ENCODE results near the gene C2CD3.
"Not testable (repeated sequence)": the region's sequence is repeated elsewhere in the genome, so short reads cannot be mapped to it uniquely, and the experiment has no call there.

Gene C2CD3

DNA sequence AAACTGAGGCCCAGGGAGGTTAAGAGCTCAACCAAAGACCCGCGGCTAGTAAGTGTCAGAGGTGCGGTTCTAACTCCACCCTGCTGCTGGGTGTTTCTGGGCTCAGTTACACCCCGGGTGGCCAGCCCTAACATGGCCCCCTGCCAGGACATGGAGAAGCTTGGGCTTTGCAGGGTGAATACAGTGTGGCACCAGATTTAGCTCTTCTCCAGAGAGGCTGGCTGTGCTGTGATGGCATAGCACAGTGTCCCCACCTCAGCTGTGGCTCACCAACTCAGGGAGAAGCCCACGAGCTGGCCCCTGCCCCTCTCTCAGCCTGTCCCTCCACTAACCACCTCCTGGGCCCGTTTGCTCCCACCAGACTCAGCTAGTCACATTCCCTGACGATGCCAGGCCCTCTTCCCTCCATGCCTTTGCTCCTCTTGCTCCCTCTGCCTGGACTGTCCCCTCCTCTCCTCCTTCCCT, 168.9 kb downstream of the C2CD3 start:
- DNase-seq, result no peak

DNA sequence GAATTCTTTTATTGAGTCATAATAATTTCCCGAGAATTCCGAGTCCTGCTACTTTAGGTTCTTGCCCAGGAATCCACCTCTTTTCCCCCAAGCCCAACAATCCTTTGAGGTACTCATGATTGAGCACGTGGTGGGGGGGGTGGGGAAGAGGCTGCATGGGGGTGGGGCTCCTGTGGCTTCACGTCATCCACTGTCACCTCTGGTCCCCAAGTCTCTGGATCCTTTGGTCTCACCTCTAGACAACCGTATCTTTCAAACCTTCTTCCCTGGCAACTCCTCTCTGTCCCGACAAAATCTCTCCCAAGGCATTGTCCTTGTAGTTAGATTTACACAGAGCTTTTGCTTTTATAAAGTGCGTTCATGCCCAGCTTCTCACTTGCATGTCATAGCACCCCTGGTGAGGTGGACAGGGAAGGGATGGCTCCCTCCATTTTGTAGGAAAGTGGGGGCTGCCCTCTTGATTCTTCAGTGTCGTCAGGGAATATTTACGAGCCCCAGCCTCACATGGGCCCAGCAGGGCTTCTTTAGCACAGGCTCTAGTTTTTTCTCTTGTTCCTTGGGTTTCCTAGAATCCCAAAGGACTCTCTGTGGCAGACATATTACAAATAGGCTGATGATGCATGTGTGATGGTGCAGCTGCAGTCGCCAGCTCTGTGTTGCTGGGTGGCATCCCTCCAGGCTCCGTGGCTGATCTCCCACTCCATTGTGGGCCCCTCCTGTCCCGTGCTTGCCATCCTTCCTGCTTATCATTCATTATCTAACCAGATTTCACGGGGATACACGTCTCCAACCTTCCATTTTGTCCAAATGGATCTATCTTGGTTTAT, 170.3 kb downstream of the C2CD3 start:
- DNase-seq, result no peak

DNA sequence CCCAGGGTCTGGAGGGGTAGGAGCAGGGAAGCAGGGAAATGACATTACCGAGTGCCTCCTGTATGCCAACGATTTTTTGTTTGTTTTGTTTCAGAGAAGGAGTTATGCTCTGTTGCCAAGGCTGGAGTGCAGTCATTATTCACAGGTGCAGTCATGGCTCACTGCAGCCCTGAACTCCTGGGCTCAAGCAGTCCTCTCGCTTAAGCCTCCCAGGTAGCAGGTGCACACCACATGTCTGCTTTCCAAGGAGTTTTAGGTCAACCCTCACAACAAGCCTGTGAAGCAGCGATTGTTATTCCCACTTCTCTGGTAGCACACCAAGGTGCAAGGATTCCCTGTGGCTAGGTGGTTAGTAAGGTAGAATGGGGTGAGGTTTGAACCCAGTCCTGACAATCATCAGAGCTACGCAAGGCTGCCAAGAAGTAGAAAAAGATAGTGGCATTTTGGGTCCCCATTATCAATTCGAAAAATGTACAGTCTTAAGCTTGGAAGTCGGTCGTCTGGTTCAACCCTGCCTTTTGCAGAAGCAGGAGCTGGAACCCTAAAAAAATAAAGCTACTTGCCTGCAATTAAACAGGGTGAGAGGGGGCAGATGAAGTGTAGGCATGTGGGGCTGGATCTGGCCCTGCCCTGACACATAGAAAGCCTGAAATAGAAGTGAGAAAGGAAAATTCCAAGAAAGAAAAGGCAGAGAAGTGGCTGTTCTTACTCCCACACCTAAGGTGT, 171.1 kb downstream of the C2CD3 start:
- no peak for DNase-seq

DNA sequence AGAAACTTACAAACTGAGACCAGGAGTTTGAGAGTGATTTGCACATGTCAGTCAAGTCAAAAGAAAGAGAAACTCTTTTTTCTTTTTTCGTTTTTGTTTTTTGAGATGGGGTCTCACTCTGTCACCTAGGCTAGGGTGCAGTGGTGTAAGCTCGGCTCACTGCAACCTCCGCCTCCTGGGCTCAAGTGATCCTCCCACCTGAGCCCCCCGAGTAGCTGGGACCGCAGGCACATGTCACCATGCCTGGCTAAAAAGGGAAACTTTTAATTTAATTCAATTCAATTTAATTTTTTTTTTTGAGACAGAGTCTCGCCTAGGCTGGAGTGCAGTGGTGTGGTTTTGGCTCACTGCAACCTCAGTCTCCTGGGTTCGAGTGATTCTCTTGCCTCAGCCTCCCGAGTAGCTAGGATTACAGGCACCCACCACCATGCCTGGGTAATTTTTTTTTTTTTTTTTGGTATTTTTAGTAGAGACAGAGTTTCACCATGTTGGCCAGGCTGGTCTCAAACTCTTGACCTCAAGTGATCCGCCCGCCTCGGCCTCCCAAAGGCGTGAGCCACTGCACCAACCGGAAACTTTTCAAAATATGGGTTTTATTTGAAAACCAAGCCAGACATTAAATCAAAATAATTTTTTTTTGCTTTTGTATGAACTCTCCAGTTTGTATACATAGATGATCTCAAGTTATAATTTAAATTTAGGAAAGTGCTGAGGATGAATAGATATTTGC, 171.8 kb downstream of the C2CD3 start:
- no peak for DNase-seq

DNA sequence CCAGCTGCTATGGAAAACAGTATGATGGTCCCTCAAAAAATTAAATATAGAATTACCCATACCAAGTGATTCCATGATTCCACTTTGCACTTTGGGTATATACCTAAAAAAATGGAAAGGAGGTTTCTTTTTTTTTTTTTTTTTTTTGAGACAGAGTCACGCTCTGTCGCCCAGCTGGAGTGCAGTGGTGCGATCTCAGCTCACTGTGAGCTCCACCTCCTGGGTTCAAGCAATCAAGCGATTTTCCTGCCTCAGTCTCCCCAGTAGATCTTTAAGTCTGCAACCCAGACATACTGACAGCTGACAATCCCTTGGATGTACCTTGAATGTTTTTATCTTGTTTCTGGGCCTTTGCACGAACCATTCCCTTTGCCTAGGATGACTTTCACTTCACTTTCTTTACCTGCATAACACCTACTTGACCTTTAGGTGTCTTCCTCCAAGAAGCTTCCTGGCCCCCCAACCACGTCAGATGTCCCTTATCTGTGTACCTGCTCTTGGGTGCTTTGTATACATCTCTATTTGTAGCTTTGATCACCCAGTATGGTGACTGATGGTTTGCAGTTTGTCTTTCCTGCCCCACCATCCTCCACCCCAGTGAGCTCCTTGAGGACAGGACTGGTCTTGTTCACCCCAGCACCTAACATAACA, 173.6 kb downstream of the C2CD3 start:
- DNase-seq, result no peak

DNA sequence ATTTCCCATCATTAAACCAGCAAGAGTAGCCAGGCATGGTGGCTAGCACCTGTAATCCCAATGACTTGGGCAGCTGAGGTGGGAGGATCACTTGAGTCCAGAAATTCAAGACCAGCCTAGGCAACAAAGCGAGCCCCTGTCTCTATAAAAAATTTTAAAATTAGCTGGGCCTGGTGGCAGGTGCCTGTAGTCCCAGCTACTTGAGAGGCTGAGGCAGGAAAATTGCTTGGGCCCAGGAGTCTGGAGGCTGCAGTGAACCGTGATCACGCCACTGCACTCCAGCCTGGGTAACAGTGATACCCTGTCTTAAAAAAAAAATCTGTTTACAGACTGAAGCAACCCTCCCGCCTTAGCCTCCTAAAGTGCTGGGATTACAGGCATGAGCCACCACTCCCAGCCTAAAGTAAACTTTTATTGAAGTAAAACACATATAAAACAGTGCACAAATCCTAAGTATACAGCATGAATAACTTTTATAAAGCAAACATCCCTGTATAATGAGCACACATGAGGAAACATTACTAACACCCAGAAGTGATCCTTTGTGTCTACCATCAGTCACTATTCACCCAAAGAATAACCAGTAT, 174.5 kb downstream of the C2CD3 start:
- DNase-seq, result no peak

DNA sequence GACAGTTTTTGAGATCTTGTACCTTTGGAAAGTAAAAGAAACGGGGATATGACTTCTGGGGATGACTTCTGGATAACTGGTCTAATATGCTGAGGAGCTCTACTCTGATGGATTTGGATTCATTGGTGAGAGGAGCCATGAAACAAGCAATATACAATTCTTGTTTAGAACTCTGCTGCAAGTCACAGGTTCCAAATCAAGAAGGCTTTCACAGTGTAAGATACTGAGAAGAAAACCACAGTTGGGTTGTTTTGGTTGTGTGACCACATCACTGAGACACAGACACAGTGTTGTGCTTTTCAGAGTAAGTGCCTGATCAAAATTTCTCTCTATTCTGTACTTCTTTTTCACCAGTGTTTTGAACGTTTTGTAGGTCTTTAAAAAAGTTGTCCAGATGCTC, 175.1 kb downstream of the C2CD3 start:
- no peak for DNase-seq

DNA sequence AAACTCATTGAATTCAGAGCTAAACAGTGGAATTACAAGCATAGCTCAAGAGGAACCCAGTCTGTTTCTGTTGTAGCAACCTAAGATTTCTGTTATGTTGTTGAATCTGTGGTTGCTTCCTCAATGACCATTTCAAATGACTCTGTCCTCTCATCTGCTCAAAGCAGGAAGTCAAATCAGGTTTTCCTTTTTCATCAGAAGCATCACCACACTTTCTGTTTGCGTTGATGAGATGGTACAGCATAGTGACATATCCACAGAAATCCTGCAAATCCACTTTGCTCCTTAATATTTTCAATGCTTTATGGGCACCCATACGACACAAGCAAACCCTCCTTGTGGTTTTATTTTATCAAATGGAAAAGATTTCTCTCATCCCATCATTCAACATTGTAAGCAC, 175.6 kb downstream of the C2CD3 start:
- no peak for DNase-seq

DNA sequence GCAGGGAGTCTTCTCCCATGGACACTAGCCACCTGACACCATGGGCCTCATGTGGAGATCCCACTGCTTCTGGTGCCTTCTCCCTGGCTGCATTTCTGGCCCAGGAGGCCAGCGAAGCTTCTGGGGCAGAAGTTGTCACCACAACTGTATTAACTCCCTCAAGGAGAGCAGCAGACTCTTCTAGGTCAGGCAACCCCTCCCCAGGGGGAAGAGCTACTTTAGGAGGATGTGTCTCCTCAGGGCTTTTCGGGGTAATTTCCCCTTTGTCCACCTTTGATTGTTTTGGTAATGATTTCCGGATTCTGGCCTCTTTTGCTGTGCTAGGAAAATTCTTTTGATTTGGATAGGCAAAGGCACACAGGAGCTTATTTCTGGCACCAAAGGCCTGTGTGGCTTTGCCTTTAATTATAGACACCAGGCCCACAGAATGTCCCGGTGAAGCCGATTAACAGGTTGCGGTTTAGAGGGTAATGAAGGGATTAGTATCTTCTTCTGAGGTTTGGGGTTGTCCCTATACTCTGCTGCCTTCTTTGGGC, 179.3 kb downstream of the C2CD3 start:
- DNase-seq, result no peak

DNA sequence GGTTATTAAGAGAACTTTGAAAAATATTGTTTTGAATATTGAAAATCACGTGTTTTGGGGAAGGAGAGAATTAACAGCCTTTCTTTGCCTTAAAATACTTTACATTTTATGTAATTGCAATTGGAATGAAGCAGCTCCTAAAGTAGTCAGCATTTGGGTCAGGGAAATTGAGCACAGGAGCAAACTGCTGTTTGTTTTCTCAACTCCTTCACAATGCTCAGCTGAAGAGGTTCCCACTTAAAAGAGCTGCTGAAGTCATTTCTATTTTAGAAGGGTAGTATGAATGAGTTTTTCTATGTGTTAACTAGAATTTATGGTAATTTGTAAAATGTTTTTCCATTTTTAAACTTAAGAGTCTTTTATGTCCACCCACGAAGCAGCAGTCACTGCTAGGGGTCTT, 180.1 kb downstream of the C2CD3 start:
- no peak for DNase-seq

DNA sequence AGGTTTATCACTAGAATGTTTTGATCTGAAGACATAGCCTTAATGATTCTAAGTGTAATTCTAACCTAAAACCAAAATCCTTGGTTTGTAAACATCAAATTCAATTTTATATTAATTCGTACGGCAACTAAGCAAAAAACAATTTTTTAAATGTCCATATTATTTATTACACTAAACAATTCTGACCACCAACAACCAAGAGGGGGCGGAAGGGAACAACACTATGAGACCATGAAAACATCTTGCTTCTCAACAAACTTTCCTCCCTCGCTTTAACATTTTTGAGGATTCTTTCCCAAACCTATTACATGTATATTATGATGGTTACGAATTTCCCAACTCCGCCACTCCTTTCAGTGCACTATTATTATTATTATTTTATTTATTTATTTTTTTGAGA, 181.6 kb downstream of the C2CD3 start:
- no peak for DNase-seq

DNA sequence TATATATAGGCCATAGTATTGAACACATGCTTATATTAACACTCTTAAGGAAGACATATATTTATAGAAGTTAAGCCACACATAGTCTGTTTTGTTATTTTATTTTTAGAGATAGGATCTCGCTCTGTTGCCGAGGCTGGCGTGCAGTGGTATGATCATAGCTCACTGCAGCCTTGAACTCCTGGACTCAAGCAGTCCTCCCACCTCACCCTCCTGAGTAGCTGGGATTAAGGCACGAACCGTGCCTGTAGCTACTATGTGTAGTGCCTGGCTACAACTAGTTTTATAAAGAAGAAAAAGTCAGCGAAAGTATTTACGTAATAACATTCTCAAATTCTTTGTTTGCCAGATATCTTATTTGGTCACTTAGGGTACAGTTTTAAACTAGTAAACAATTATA, 182.6 kb downstream of the C2CD3 start:
- no peak for DNase-seq

DNA sequence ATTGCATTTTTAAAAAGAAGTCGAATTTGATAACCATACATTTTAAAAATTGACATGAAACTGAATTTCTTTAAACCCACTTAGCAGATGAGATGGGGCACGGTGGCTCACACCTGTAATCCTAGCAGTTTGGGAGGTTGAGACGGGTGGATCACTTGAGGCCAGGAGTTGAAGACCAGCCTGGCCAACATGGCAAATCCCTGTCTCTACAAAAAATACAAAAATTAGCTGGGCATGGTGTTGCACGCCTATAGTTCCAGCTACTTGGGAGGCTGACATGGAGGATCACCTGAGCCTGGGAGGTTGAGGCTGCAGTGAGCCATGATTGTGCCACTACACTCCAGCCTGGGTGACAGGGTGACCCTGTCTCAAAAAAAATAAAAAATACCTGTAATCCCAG, 185.1 kb downstream of the C2CD3 start:
- not testable (repeated sequence) for DNase-seq

DNA sequence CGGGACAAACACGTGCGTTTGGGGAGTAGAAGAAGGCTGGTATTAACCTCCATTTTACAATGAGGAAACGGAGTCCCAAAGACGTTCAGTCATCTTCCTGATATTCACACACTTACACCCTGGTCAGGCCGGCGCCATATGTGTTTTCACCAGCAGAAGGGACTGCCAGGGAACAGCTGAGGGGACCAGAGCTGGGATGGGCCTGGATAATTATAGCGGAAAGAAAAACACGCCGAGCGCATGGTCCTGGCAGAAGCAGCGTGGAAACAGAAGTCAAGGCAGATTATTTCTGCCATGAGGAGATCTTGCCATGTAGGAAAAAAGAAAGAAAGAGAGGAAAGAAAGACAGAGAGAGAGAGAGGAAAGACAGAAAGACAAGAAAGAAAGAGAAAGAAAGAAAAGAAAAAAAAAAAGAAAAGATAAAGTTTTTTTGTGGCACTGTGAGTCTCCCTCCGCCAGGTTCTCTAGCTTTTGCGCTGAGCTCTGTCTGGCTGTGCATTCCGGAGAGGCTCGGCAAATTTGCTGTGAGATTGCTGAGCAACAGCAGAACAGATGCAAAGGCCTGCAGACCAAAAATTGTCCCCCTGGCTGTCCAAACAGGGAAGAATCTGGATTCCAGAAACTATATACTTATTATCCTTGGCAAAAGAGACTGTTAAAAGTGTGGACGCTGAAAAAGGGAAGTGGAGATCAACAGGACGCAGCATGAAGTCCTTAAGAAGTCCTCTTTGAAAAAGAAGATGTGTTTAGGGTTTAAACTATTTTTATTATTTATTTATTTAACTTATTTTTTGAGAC, 186.9 kb downstream of the C2CD3 start:
- no peak for DNase-seq

DNA sequence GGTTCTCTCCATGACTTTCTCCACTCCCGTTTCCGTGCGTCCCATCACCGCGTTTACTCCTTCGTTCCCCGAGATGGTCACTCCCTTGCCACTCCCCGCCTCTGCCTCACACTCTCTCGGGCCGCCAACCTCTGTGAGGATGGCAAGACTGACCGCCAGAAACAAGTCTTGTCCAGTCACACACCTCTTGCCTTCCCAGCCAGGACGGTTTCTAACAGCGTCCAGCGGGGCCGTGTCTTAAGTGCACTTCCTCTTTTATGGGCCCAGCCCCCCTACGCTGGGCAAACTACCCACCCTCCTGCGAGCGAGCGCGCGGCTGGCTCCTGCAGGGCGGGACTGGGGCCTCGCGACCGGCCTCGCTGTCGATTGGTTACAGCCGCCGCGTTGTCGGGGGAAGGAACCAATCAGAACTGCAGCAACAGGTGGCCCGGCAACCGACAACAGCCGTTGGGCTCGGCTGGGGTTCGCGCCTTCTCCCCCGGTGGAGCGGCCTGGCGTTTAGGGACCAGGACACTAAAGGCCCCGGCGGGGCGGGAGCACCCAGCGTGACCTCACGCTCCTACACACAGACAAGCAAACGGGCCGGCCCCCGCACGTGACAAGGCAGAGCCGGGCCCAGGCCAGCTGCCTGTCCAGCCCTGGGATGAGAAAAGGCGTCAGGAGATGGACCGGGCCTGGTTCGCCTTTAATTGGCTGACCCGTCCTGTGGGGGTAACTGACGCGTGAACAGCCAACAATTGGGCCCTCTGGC, 187.6 kb downstream of the C2CD3 start:
- peak; percentile 93 for DNase-seq

DNA sequence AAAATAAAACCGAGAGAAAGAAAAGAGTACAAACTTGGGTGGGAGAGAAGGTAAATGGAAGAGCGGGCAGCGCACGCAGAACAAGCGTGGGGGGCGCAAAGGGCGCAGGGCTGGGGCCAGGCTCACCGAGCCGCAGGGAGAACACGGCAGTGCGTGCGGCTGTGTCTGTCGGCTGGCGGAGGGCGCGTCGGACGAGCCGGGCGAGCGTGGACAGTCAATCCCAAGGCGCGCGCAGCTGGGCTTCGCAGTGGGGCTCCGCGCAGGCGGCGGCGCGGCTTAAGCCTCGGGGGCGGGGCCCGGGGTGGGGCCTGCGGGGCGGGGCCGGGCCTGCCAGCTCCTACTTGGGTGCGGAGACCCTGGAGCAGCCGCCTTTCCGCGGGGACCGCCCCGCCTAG, 188.2 kb downstream of the C2CD3 start, which contains the start of gene UCP2:
UCP2 (minus strand) TSS at position 249 of the 395 bp plus-strand sequence. CDS start 4,465 bp downstream, outside the sequence.
- peak; percentile 83 for DNase-seq

DNA sequence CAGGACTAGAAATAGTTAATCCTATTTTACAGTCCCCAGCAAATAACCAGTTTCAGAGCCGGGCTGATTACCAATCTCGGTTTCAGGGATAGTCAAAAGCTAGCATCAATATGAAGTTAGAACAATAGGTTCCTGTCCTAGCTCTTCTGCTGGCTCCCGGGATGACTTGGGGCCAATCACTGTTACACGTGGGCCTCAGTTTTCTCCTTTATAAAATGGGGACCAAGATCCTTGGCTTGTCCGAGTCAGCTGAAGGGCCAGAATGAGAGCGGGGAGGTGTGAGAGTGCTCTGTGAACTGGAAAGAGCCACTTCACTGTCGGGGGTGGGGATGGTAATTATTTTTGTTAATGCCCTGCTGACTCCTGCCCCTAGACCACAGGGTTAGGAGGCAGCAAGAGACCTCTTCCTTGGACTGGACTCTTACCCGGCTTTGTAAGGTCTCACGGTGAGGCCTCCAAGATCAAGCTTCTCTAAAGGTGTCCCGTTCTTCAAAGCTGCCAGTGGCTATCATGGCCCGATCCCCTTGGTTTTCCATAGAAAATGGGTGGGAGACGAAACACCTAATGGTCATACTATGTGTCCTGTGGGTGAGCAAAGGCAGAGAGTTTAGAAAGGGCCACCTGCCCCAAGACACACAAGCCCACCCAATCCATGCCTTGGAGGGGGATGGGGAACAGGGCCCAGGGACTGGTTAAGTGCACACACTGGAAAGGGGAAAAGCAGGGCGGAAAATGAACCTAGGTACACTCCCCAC, 189.6 kb downstream of the C2CD3 start:
- no peak for DNase-seq

DNA sequence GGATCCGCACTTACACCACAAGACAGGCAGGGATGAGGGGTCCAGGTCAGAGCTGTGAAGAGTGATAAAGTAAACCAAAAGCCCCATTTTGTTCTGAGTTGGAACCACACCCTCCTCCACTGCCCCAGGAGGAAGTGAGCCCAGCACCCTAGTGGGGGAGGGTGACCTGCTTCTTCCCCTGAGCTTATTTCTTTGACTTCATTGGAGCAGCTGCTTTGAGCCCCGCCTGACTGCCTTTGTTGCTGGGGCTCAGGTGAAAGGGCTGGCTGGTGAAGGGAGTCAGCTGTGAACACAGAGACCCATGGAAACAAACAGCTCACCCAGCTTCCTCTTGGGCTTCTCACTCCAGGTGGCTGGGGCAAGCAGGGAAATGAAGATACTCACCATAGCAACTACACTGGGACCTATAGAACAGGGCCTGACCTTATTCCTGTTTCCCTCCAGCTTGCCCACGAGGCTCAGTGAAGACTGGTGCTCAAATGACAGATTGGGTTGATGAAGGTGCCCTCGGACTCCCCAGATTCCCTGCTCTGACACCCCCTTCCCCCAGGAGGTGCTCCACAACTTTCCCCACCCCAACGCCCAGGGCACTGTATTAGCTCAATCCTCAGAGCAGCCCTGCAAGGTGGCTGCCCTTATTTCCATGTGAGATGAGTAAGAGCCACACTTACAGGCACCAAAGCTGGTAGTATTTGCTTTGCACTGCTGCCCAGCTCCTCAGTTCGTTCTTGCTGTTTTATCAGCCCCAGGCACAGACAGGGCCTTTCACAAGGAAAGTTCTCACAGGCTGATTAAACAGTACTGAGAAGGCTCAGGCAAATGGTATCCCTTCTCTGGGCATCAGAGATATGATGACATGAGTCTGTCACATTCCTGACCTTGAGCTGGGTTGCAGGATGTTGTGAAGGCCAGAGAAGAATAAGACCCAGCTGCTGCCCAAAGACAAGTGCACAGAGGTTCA, 190.5 kb downstream of the C2CD3 start:
- peak; percentile 66 for DNase-seq

Measured in stimulated activated naive CD4-positive, alpha-beta T cell treated with Interleukin-2 at 50 U/mL for 16 hours (primary cell).